ENCODE measurements around the gene VAV2. TPM values are rescaled to one million over a fixed set of nuclear protein-coding genes. Genes with fewer than 3 reads are reported as not detected.

Gene VAV2
- polyA plus RNA-seq, 4 donors: 26.7 to 45.7 (median 36.2) TPM

- WGBS, 3 donors: 94 to 97% (median 96%) methylated on average over 25 of the region's 25 CpGs
Measured at GRCh38 chr9:133784731-133785561, 207.2 kb downstream of the VAV2 start.

GRCh38 chr9:133783331-133783731 is 208.8 kb downstream of the VAV2 start:
- Histone ChIP-seq H3K36me3 (ENCODE audit: control insufficient read depth in 3 of 3, insufficient read depth in 2 of 3, low read depth in 1 of 3, low read length in 3 of 3) (peaks cover 2 to 93% (median 4%) of the 10 kb centered on the region in 3 donors), H3K9me3 (ENCODE audit: control insufficient read depth in 2 of 2, insufficient read depth in 1 of 2, low read depth in 1 of 2, low read length in 1 of 2) (no peaks in the 10 kb centered on the region), H3K4me1 (ENCODE audit: control insufficient read depth in 3 of 3, insufficient read depth in 2 of 3, low read depth in 1 of 3, low read length in 2 of 3) (peaks cover 0 to 12% (median 0%) of the 10 kb centered on the region in 3 donors), H3K27me3 (ENCODE audit: control insufficient read depth in 3 of 3, insufficient read depth in 3 of 3, low read length in 3 of 3) (no peaks in the 10 kb centered on the region), H3K27ac (ENCODE audit: low read depth in 1 of 3, low read length in 2 of 3) (no peak overlapping the region), H3K4me3 (ENCODE audit: low read depth in 1 of 3, low read length in 3 of 3) (no peak overlapping the region)
- DNase-seq (no peak), FAIRE-seq (no peak)
- 67 to 72% (median 72%) methylated on average over 10 to 13 of the region's 13 CpGs for WGBS, 3 donors

More at GRCh38 chr9:133784731-133785561, 207.2 kb downstream of the VAV2 start:
- Histone ChIP-seq H3K36me3 (ENCODE audit: control insufficient read depth in 3 of 3, insufficient read depth in 2 of 3, low read depth in 1 of 3, low read length in 3 of 3) (peaks cover 2 to 94% (median 4%) of the 10 kb centered on the region in 3 donors), H3K27me3 (ENCODE audit: control insufficient read depth in 3 of 3, insufficient read depth in 3 of 3, low read length in 3 of 3) (no peaks in the 10 kb centered on the region), H3K4me3 (ENCODE audit: low read depth in 1 of 3, low read length in 3 of 3) (no peak overlapping the region), H3K9me3 (ENCODE audit: control insufficient read depth in 2 of 2, insufficient read depth in 1 of 2, low read depth in 1 of 2, low read length in 1 of 2) (no peaks in the 10 kb centered on the region), H3K4me1 (ENCODE audit: control insufficient read depth in 3 of 3, insufficient read depth in 2 of 3, low read depth in 1 of 3, low read length in 2 of 3) (peaks cover 0 to 28% (median 0%) of the 10 kb centered on the region in 3 donors), H3K27ac (ENCODE audit: low read depth in 1 of 3, low read length in 2 of 3) (no peak overlapping the region)
- FAIRE-seq (no peak), DNase-seq (no peak)

- FAIRE-seq: no peak
- WGBS, 3 donors: 47 to 50% (median 48%) methylated on average over 16 of the region's 16 CpGs
- peaks cover 2 to 95% (median 10%) of the 10 kb centered on the region in 3 donors for H3K36me3 ChIP-seq (ENCODE audit: control insufficient read depth in 3 of 3, insufficient read depth in 2 of 3, low read depth in 1 of 3, low read length in 3 of 3)
Measured at GRCh38 chr9:133782157-133783130, 209.7 kb downstream of the VAV2 start.

DNA sequence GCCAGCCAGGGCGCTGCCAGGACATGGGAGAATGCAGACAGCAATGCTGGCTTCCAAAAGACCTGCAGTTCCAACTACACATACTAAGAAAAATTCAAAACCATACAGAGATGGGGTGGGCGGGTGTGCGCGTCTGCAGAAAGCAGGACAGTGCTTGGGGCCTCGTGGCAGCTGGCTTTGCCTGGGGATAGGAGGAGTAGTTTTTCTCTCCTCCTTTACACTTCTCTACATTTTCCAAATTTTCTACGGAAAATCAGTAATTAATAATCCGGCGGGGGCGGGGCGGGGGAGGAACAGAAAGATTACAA is 210.3 kb downstream of the VAV2 start:
- H3K36me3 ChIP-seq (ENCODE audit: control insufficient read depth in 3 of 3, insufficient read depth in 2 of 3, low read depth in 1 of 3, low read length in 3 of 3): peaks cover 2 to 95% (median 16%) of the 10 kb centered on the region in 3 donors

More at GRCh38 chr9:133782157-133783130, 209.7 kb downstream of the VAV2 start:
- peaks cover 0 to 3% (median 0%) of the 10 kb centered on the region in 3 donors for H3K4me1 ChIP-seq (ENCODE audit: control insufficient read depth in 3 of 3, insufficient read depth in 2 of 3, low read depth in 1 of 3, low read length in 2 of 3)
- no peak overlapping the region for H3K27ac ChIP-seq (ENCODE audit: low read depth in 1 of 3, low read length in 2 of 3)
- H3K27me3 ChIP-seq (ENCODE audit: control insufficient read depth in 3 of 3, insufficient read depth in 3 of 3, low read length in 3 of 3): no peaks in the 10 kb centered on the region
- H3K4me3 ChIP-seq (ENCODE audit: low read depth in 1 of 3, low read length in 3 of 3): no peak overlapping the region
- no peaks in the 10 kb centered on the region for H3K9me3 ChIP-seq (ENCODE audit: control insufficient read depth in 2 of 2, insufficient read depth in 1 of 2, low read depth in 1 of 2, low read length in 1 of 2)
- peak; percentile 63 to 85 for DNase-seq

DNA sequence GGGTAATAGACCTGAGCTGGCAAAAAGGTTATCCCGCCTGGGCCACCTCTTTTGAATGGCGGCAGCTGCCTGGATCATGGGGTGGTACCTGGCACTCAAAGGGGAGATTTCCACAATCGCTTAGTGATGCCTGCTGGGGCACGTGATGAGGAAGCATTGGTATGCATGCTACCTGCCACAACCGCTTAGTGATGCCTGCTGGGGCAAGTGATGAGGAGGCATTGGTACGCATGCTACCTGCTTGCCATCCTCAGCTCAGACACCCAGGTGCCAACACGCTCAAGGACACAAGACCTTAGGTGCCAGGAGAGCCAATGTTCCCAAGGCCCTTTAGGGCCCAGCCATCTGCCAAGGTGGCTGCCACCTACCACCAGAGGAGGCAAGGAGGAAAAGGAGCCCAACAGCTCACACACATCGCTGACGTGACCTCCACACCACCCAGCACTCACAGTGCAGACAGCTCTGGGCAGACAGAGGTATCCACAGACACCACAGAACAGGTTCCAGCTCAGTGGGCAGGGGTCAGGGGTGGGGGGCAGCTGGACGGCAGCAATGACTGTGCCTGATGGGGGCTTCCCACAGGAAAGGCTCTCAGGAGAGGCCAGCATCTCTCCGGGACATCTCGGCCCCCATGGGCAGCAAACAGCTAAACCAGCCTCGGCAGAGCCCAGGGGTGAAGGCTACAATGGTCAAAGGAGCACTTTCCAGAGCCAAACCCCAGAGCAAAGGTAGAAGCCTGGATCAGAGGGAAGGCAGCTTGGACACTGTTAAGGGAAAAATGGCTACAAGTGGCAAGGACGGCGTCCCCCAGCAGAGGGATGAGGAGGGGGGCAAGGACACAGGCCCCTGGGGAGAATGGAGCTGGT is 210.9 kb downstream of the VAV2 start:
- FAIRE-seq (no peak), DNase-seq (no peak)
- H3K4me1 ChIP-seq (ENCODE audit: control insufficient read depth in 3 of 3, insufficient read depth in 2 of 3, low read depth in 1 of 3, low read length in 2 of 3): no peaks in the 10 kb centered on the region
- WGBS, 3 donors: 88 to 95% (median 94%) methylated on average over 15 of the region's 15 CpGs
- H3K4me3 ChIP-seq (ENCODE audit: low read depth in 1 of 3, low read length in 3 of 3): no peak overlapping the region
- H3K27me3 ChIP-seq (ENCODE audit: control insufficient read depth in 3 of 3, insufficient read depth in 3 of 3, low read length in 3 of 3): no peaks in the 10 kb centered on the region
- peaks cover 2 to 95% (median 16%) of the 10 kb centered on the region in 3 donors for H3K36me3 ChIP-seq (ENCODE audit: control insufficient read depth in 3 of 3, insufficient read depth in 2 of 3, low read depth in 1 of 3, low read length in 3 of 3)
- no peak overlapping the region for H3K27ac ChIP-seq (ENCODE audit: low read depth in 1 of 3, low read length in 2 of 3)
- H3K9me3 ChIP-seq (ENCODE audit: control insufficient read depth in 2 of 2, insufficient read depth in 1 of 2, low read depth in 1 of 2, low read length in 1 of 2): no peaks in the 10 kb centered on the region

More for the DNA sequence above, 210.3 kb downstream of the VAV2 start:
- DNase-seq (no peak), FAIRE-seq (no peak)
- 87 to 92% (median 89%) methylated on average over 10 of the region's 10 CpGs for WGBS, 3 donors
- Histone ChIP-seq H3K27ac (ENCODE audit: low read depth in 1 of 3, low read length in 2 of 3) (no peak overlapping the region), H3K27me3 (ENCODE audit: control insufficient read depth in 3 of 3, insufficient read depth in 3 of 3, low read length in 3 of 3) (no peaks in the 10 kb centered on the region), H3K9me3 (ENCODE audit: control insufficient read depth in 2 of 2, insufficient read depth in 1 of 2, low read depth in 1 of 2, low read length in 1 of 2) (no peaks in the 10 kb centered on the region), H3K4me1 (ENCODE audit: control insufficient read depth in 3 of 3, insufficient read depth in 2 of 3, low read depth in 1 of 3, low read length in 2 of 3) (no peaks in the 10 kb centered on the region), H3K4me3 (ENCODE audit: low read depth in 1 of 3, low read length in 3 of 3) (no peak overlapping the region)

GRCh38 chr9:133780404-133780945 is 211.6 kb downstream of the VAV2 start:
- H3K27ac ChIP-seq (ENCODE audit: low read depth in 1 of 3, low read length in 2 of 3): no peak overlapping the region
- no peaks in the 10 kb centered on the region for H3K4me1 ChIP-seq (ENCODE audit: control insufficient read depth in 3 of 3, insufficient read depth in 2 of 3, low read depth in 1 of 3, low read length in 2 of 3)
- 94 to 96% (median 94%) methylated on average over 14 to 15 of the region's 15 CpGs for WGBS, 3 donors
- H3K9me3 ChIP-seq (ENCODE audit: control insufficient read depth in 2 of 2, insufficient read depth in 1 of 2, low read depth in 1 of 2, low read length in 1 of 2): peaks cover 0 to 4% of the 10 kb centered on the region in 2 donors
- FAIRE-seq (no peak), DNase-seq (no peak)
- peaks cover 2 to 95% (median 19%) of the 10 kb centered on the region in 3 donors for H3K36me3 ChIP-seq (ENCODE audit: control insufficient read depth in 3 of 3, insufficient read depth in 2 of 3, low read depth in 1 of 3, low read length in 3 of 3)
- no peaks in the 10 kb centered on the region for H3K27me3 ChIP-seq (ENCODE audit: control insufficient read depth in 3 of 3, insufficient read depth in 3 of 3, low read length in 3 of 3)
- H3K4me3 ChIP-seq (ENCODE audit: low read depth in 1 of 3, low read length in 3 of 3): no peak overlapping the region

DNA sequence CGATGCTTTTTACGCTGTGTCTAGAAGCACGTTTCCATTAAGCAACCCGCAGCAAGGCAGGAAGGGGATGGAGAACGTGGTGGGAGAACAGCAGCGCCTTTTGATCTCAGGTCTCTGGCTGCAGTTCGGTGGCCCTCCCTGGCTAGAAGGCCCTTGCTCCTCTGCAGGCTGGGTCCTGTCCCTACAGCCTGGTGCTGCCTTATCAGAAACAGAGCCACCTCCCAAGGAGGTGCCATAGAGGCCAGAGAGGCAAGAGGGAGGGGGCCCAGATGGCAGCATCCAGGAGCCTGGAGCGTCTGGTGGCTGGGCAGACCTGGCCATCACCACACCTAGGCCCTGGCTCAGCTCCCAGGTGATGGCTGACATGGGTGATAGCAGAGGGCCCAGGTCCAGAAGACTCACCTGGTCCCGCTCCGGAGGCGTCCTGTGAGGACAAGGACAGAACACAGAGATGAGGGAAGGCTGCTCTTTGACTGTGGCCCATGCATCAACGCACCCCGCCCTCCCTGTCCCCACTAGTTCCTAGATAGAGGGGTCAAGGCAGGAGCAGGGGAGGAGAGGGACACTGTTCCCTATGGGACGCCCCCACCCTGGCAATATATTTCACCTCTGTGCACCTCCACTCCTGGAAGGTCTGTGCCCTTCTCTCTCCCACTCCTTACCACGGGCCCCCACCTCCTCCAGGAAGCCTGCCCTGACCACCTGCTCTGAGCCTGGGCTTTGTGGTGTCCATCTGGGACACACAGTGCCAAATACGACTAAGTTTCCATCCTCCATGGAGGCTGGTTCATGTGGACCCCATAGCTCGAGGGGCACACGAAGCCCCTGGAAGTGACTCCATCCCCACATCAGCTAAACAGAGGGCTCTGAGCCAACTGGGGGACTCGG is 212.4 kb downstream of the VAV2 start:
- Histone ChIP-seq H3K4me3 (ENCODE audit: low read depth in 1 of 3, low read length in 3 of 3) (no peak overlapping the region), H3K36me3 (ENCODE audit: control insufficient read depth in 3 of 3, insufficient read depth in 2 of 3, low read depth in 1 of 3, low read length in 3 of 3) (peaks cover 4 to 95% (median 23%) of the 10 kb centered on the region in 3 donors), H3K4me1 (ENCODE audit: control insufficient read depth in 3 of 3, insufficient read depth in 2 of 3, low read depth in 1 of 3, low read length in 2 of 3) (no peaks in the 10 kb centered on the region), H3K27me3 (ENCODE audit: control insufficient read depth in 3 of 3, insufficient read depth in 3 of 3, low read length in 3 of 3) (no peaks in the 10 kb centered on the region), H3K9me3 (ENCODE audit: control insufficient read depth in 2 of 2, insufficient read depth in 1 of 2, low read depth in 1 of 2, low read length in 1 of 2) (peaks cover 0 to 10% of the 10 kb centered on the region in 2 donors), H3K27ac (ENCODE audit: low read depth in 1 of 3, low read length in 2 of 3) (no peak overlapping the region)
- 90 to 92% (median 91%) methylated on average over 17 to 19 of the region's 19 CpGs for WGBS, 3 donors
- FAIRE-seq (no peak), DNase-seq (no peak)

Data from small intestine (tissue), 7 donors.